GM12878 (cell line): Measurements from ENCODE around the gene SLC25A42. TPM values are rescaled to one million over a fixed set of nuclear protein-coding genes. Genes with fewer than 3 reads are reported as not detected.
A peak's percentile ranks its signal among the peaks of the same experiment; 100 is the strongest.

ENCODE experiments used
- ATAC-seq: fragments of 200-7000 bp; cut with Tn5 transposase; 3 replicates; pipeline ENCODE4 v1.9.1; 2020; ENCODE audit warnings: mild to moderate bottlenecking, moderate library complexity
- BruUV-seq: library from RNA; stranded (reverse); fragments of 400-500 nt; replicated peaks from 2 replicates; lab custom pipeline; 2021; lab: Mats Ljungman, UMichigan
- CTCF ChIA-PET: fragments of 300-600 bp; sonication (Branson Sonifier 250); formaldehyde crosslinking; extraction: SDS; loops from one replicate; lab custom pipeline; 2021; ENCODE audit warnings: inconsistent platforms; lab: Yijun Ruan, JAX
- POLR2A ChIA-PET: fragments of 350-600 bp; formaldehyde crosslinking; extraction: SDS; loops from one replicate; lab custom pipeline; 2021; ENCODE audit warnings: inconsistent platforms; lab: Charles Lee
- RAD21 ChIA-PET: fragments of 300-600 bp; sonication (Branson Sonifier 250); formaldehyde crosslinking; loops from one replicate; lab custom pipeline; 2023; ENCODE audit warnings: antibody characterized with exemption; ENCODE audit not compliant: unreplicated experiment; lab: Charles Lee
- SMC1A ChIA-PET: fragments of 300-600 bp; sonication (Branson Sonifier 250); formaldehyde crosslinking; loops from one replicate; lab custom pipeline; 2023; ENCODE audit not compliant: unreplicated experiment, uncharacterized antibody; lab: Charles Lee
- DNase-seq: peaks from one replicate; pipeline ENCODE4 v3.0.0-alpha.2; 2011; ENCODE audit warnings: low read depth, low spot score
- FAIRE-seq: peaks from 3 replicates; lab custom pipeline; 2011; peaks lifted over from hg19 to GRCh38; lab: Jason Lieb, UNC
- H2AFZ ChIP-seq: 2 replicates; pipeline ENCODE4 v1.6.0; 2011; ENCODE audit warnings: low read depth, low read length, control low read depth; ENCODE audit not compliant: control insufficient read depth
- H3K27ac ChIP-seq: 2 replicates; pipeline ENCODE4 v1.5.1; 2011; ENCODE audit warnings: control low read depth; ENCODE audit not compliant: control insufficient read depth, insufficient read depth
- H3K27me3 ChIP-seq, 2 experiments: replicated peaks in 1 of 2; 2 replicates each; pipeline versions ENCODE4 v1.6.0 to v1.6.1; 2011; ENCODE audit warnings: low read length in 1 of 2; ENCODE audit not compliant: control insufficient read depth in 2 of 2, insufficient read depth in 2 of 2
- H3K36me3 ChIP-seq, 2 experiments: 2 replicates each; pipeline ENCODE4 v1.5.1; 2011; ENCODE audit warnings: low read length in 1 of 2; ENCODE audit not compliant: control insufficient read depth in 2 of 2, insufficient read depth in 2 of 2
- H3K4me1 ChIP-seq: 2 replicates; pipeline ENCODE4 v1.6.1; 2011; ENCODE audit warnings: mild to moderate bottlenecking, low read length, moderate library complexity, mixed read lengths; ENCODE audit not compliant: control insufficient read depth, insufficient read depth
- H3K4me2 ChIP-seq: 2 replicates; pipeline ENCODE4 v1.6.0; 2011; ENCODE audit warnings: control low read depth; ENCODE audit not compliant: control insufficient read depth, insufficient read depth
- H3K4me3 ChIP-seq: fragments of 200-600 bp; sonication (generic); 2 replicates; pipeline ENCODE4 v1.5.1; 2016
- H3K79me2 ChIP-seq: 2 replicates; pipeline ENCODE4 v1.6.0; 2011; ENCODE audit warnings: low read length; ENCODE audit not compliant: control insufficient read depth, insufficient read depth
- H3K9ac ChIP-seq: 2 replicates; pipeline ENCODE4 v1.8.0; 2011; ENCODE audit warnings: low read length, control low read depth, mixed read lengths; ENCODE audit not compliant: control insufficient read depth, insufficient read depth
- H3K9me3 ChIP-seq: replicated peaks from 3 replicates; pipeline ENCODE4 v1.5.1; 2011; ENCODE audit warnings: mild to moderate bottlenecking, low read length; ENCODE audit not compliant: control insufficient read depth, insufficient read depth
- H4K20me1 ChIP-seq: 2 replicates; pipeline ENCODE4 v1.6.0; 2011; ENCODE audit not compliant: control insufficient read depth, insufficient read depth
- MTA3 ChIP-seq: IDR thresholded peaks from 2 replicates; pipeline ENCODE4 v1.6.1; 2012; ENCODE audit warnings: low read length, inconsistent platforms, borderline replicate concordance
- NFXL1 ChIP-seq: fragments of 450-650 bp; IDR thresholded peaks from 2 replicates; pipeline ENCODE4 v1.6.1; 2017; ENCODE audit warnings: antibody characterized with exemption, mild to moderate bottlenecking, borderline replicate concordance
- RUNX3 ChIP-seq: IDR thresholded peaks from 2 replicates; pipeline ENCODE4 v1.6.1; 2012; ENCODE audit warnings: low read length, inconsistent platforms
- WRNIP1 ChIP-seq: IDR thresholded peaks from 2 replicates; pipeline ENCODE4 v1.6.1; 2011; ENCODE audit warnings: low read depth, low read length, improper control_type of control experiment, borderline replicate concordance
- WGBS: methylation state at CpG from one replicate; pipeline ENCODE4 v1.1.6; 2016; ENCODE audit warnings: low lambda C conversion rate; ENCODE audit not compliant: insufficient replicate concordance, insufficient coverage; ENCODE audit errors: missing lambda C conversion rate; 5-methylcytosine and 5-hydroxymethylcytosine counted together
- in situ Hi-C: fragments of 300-500 bp; cut with MboI; formaldehyde crosslinking; loops from 9 replicates; pipeline ENCODE4 v1.14.3; 2018; ENCODE audit warnings: mixed read lengths
- intact Hi-C: fragments of 100-400 bp; cut with micrococcal nuclease; formaldehyde crosslinking; loops from one replicate; pipeline ENCODE4 v1.14.2; 2022; ENCODE audit not compliant: unreplicated experiment
- polyA plus RNA-seq, 11 experiments: library from polyadenylated mRNA; depleted of rRNA in 4 of 11; unstranded in 6 of 11; stranded (reverse) in 5 of 11; fragments of >200 nt; fragmentation: Nextera tagmentation in 4 of 11; fragmentation: Illumina TruSeq in 1 of 11; extraction: Ambion mirVana in 4 of 11; extraction: Trizol in 1 of 11; gene quantifications; 1 replicate in 1 of 11; 2 replicates in 10 of 11; pipeline versions ENCODE4 v1.2.1 to v1.2.3, GENCODE V29; 2011 to 2016; ENCODE audit warnings: inconsistent platforms in 2 of 11, missing spikeins in 2 of 11, low read depth in 1 of 11
- total RNA-seq, 4 experiments: library from RNA; depleted of rRNA in 3 of 4; stranded (reverse); fragments of >200 nt in 3 of 4; fragmentation: Illumina TruSeq in 1 of 4; extraction: Trizol in 1 of 4; gene quantifications; 2 replicates each; pipeline versions ENCODE4 v1.2.1 to v1.2.3, GENCODE V29; 2013 to 2021

The SLC25A42 gene
- total and polyA plus RNA-seq, 10 of the 15 experiments (the other 5 are each of a cell fraction or from before 2014, with no cell fraction given) = 0.24 to 19.2 (median 9.6) TPM

- H3K9ac ChIP-seq = peak overlapping the region; percentile 72
- TF ChIP-seq MTA3 (peak; percentile 12; the same call in 1 of the 2 replicates), NFXL1 (peak; percentile 82), RUNX3 (0 out of 2 replicates have a peak, but pooled peaks have one; percentile 43), WRNIP1 (no peak)
- TF ChIP-seq, all 136 proteins: peak for 3
- Histone ChIP-seq H4K20me1 (no peaks in the 10 kb centered on the region), H3K27ac (peak overlapping the region; percentile 65), H3K27me3 (no peaks in the 10 kb centered on the region), H3K4me2 (peak overlapping the region; percentile 98), H3K79me2 (peaks cover 21% of the 10 kb centered on the region), H3K4me3 (peak overlapping the region; percentile 69; the same call in 1 of the 2 replicates), H2AFZ (peak overlapping the region; percentile 92), H3K36me3 (peaks cover 4 to 5% of the 10 kb centered on the region in 2 experiments), H3K9me3 (no peaks in the 10 kb centered on the region), H3K4me1 (peaks cover 17% of the 10 kb centered on the region)
- no peak for FAIRE-seq
- in situ Hi-C loops = no loop called here
- RAD21 ChIA-PET = interaction anchor here (1.4 kb wide), 1 partner anchor 112 kb away, joined by 6 read pairs; no protein-coding TSS in a partner anchor
- DNase-seq = no peak
- intact Hi-C loops = no loop called here
- SMC1A ChIA-PET = interaction anchor here (1.5 kb wide), 1 partner anchor 112 kb away, joined by 5 read pairs; no protein-coding TSS in a partner anchor
- no peak for ATAC-seq
- POLR2A ChIA-PET = interaction anchor here (0.6 to 1.9 kb wide), 4 partner anchors 92 to 506 kb away, joined by 3 to 6 read pairs (median 4); partner anchors contain the start of genes COPE, DDX49 and MEF2B
- CTCF ChIA-PET = interaction anchor here (0.7 to 1.8 kb wide), 4 partner anchors 50 to 112 kb away, joined by 3 to 10 read pairs (median 3); no protein-coding TSS in a partner anchor
- WGBS = 88% methylated on average over 4 of the region's 4 CpGs
- TSS peak; percentile 85 for BruUV-seq
Observed at GRCh38 chr19:19062454-19063182, 1.2 kb upstream of the SLC25A42 start.
